Endothelial cell (in vitro differentiated cells): ENCODE results near the gene RIBC1. TPM values are rescaled to one million over a fixed set of nuclear protein-coding genes. Genes with fewer than 3 reads are reported as not detected.
"Not testable (repeated sequence)": the region's sequence is repeated elsewhere in the genome, so short reads cannot be mapped to it uniquely, and the experiment has no call there.

Experiments
- DNase-seq: peaks from one replicate; pipeline ENCODE4 v3.0.0; 2021; ENCODE audit warnings: low spot score
- H3K27ac Mint-ChIP-seq: one replicate; pipeline ENCODE4 v1.8.0; 2021; ENCODE audit warnings: mixed read lengths, inconsistent platforms; ENCODE audit not compliant: unreplicated experiment
- H3K27me3 Mint-ChIP-seq: one replicate; pipeline ENCODE4 v1.8.0; 2021; ENCODE audit warnings: mild to moderate bottlenecking, moderate library complexity, mixed read lengths, inconsistent platforms; ENCODE audit not compliant: unreplicated experiment
- H3K36me3 Mint-ChIP-seq: one replicate; pipeline ENCODE4 v1.8.0; 2021; ENCODE audit warnings: mild to moderate bottlenecking, low read depth, mixed read lengths, inconsistent platforms; ENCODE audit not compliant: unreplicated experiment
- H3K4me1 Mint-ChIP-seq: one replicate; pipeline ENCODE4 v1.8.0; 2021; ENCODE audit warnings: mild to moderate bottlenecking, mixed read lengths, inconsistent platforms; ENCODE audit not compliant: unreplicated experiment
- H3K4me3 Mint-ChIP-seq: one replicate; pipeline ENCODE4 v1.8.0; 2021; ENCODE audit warnings: mild to moderate bottlenecking, mixed read lengths, inconsistent platforms; ENCODE audit not compliant: unreplicated experiment
- H3K9me3 Mint-ChIP-seq: one replicate; pipeline ENCODE4 v1.8.0; 2021; ENCODE audit warnings: mixed read lengths, inconsistent platforms; ENCODE audit not compliant: unreplicated experiment
- total RNA-seq: library from RNA; stranded (reverse); fragmentation: NEBNext Ultra II Directional; extraction: Animal tissue kit (Norgen Biotek cat#: 25700); gene quantifications from one replicate; pipeline ENCODE4 v1.2.1, GENCODE V29; 2021; ENCODE audit not compliant: unreplicated experiment
- TF ChIP-seq, protein P1 (sequence below): fragments of 200-600 bp; sonication (generic); IDR thresholded peaks from one replicate; pipeline ENCODE4 v1.5.0; 2021; ENCODE audit warnings: antibody characterized with exemption; ENCODE audit not compliant: unreplicated experiment

The RIBC1 gene
- total RNA-seq, 1 donor from 2014 or later: 0.97 TPM

GRCh38 chrX:53398216-53398615 lies 24.5 kb upstream of the RIBC1 start:
- H3K4me3 Mint-ChIP-seq: no peak overlapping the region
- peaks cover 25% of the 10 kb centered on the region for H3K36me3 Mint-ChIP-seq
- peaks cover 4% of the 10 kb centered on the region for H3K9me3 Mint-ChIP-seq
- H3K27ac Mint-ChIP-seq: no peak overlapping the region
- DNase-seq: no peak
- no peaks in the 10 kb centered on the region for H3K4me1 Mint-ChIP-seq
- TF ChIP-seq, protein P1, sequence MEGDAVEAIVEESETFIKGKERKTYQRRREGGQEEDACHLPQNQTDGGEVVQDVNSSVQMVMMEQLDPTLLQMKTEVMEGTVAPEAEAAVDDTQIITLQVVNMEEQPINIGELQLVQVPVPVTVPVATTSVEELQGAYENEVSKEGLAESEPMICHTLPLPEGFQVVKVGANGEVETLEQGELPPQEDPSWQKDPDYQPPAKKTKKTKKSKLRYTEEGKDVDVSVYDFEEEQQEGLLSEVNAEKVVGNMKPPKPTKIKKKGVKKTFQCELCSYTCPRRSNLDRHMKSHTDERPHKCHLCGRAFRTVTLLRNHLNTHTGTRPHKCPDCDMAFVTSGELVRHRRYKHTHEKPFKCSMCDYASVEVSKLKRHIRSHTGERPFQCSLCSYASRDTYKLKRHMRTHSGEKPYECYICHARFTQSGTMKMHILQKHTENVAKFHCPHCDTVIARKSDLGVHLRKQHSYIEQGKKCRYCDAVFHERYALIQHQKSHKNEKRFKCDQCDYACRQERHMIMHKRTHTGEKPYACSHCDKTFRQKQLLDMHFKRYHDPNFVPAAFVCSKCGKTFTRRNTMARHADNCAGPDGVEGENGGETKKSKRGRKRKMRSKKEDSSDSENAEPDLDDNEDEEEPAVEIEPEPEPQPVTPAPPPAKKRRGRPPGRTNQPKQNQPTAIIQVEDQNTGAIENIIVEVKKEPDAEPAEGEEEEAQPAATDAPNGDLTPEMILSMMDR: no peak
- H3K27me3 Mint-ChIP-seq: peaks cover 3% of the 10 kb centered on the region

GRCh38 chrX:53403535-53403934 lies 19.1 kb upstream of the RIBC1 start:
- Mint-ChIP-seq H3K9me3 (no peaks in the 10 kb centered on the region), H3K27ac (no peak overlapping the region), H3K4me1 (no peaks in the 10 kb centered on the region), H3K36me3 (peaks cover 17% of the 10 kb centered on the region), H3K27me3 (peaks cover 2% of the 10 kb centered on the region), H3K4me3 (no peak overlapping the region)
- TF ChIP-seq, protein P1: no peak
- DNase-seq: no peak

- Mint-ChIP-seq H3K36me3 (peaks cover 25% of the 10 kb centered on the region), H3K27ac (no peak overlapping the region), H3K27me3 (peaks cover 1% of the 10 kb centered on the region), H3K9me3 (no peaks in the 10 kb centered on the region), H3K4me3 (peak overlapping the region; percentile 62), H3K4me1 (peaks cover 13% of the 10 kb centered on the region)
- DNase-seq: no peak
- TF ChIP-seq, protein P1: no peak
Measured at GRCh38 chrX:53412446-53412845, 10.2 kb upstream of the RIBC1 start.

DNA sequence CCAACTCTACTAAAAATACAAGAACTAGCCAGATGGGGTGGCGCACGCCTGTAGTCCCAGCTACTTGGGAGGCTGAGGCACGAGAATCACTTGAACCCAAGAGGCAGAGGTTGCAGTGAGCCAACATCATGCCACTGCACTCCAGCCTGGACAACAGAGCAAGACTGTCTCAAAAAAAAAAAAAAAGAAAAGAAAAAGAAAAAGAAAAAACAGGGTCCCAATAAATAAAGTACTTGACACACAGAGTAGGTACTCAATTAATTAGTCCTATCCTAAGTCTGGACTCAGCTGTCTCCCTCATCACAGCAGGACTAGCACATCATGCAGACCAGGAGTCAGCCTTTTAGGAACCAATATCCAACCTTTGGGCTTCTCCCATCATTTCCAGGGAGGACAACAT lies 2.3 kb upstream of the RIBC1 start:
- H3K9me3 Mint-ChIP-seq, H3K4me1 Mint-ChIP-seq, H3K4me3 Mint-ChIP-seq, H3K27ac Mint-ChIP-seq, H3K36me3 Mint-ChIP-seq, DNase-seq, H3K27me3 Mint-ChIP-seq: not testable (repeated sequence)

DNA sequence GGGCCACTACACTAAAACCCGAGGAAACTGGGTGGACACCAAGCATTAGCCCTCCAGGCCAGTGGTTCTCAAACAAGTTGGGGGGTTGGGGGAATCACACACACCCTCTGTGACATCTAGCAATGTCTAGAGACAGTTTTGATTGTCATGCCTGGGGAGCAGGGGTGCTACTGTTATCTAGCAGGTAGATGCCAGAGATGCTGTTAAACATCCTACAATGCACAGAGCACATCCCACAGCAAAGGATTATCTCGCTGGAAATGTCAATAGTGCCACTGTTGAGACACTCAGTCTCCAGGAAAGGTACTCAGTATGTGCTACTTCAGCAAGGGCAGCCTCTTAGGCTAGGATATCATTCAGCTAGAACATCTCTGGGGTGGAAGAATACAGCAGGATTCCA lies 1.5 kb upstream of the RIBC1 start:
- TF ChIP-seq, protein P1: no peak
- Mint-ChIP-seq H3K27ac (peak overlapping the region; percentile 64), H3K9me3 (no peaks in the 10 kb centered on the region), H3K4me3 (peak overlapping the region; percentile 97), H3K36me3 (peaks cover 4% of the 10 kb centered on the region), H3K27me3 (peaks cover 2% of the 10 kb centered on the region), H3K4me1 (peaks cover 7% of the 10 kb centered on the region)
- DNase-seq: no peak

- Mint-ChIP-seq H3K4me3 (peak overlapping the region; percentile 97), H3K36me3 (peaks cover 4% of the 10 kb centered on the region), H3K27ac (peak overlapping the region; percentile 100), H3K4me1 (peaks cover 7% of the 10 kb centered on the region), H3K9me3 (no peaks in the 10 kb centered on the region), H3K27me3 (peaks cover 2% of the 10 kb centered on the region)
- no peak for DNase-seq
- TF ChIP-seq, protein P1: no peak
Measured at GRCh38 chrX:53421772-53422085, 944 bp upstream of the RIBC1 start.
